HepG2 (cell line): ENCODE data around the gene ZPR1. TPM values are rescaled to one million over a fixed set of nuclear protein-coding genes. Genes with fewer than 3 reads are reported as not detected.
A peak's percentile ranks its signal among the peaks of the same experiment; 100 is the strongest.

ENCODE experiments used
- BATF2 ChIP-seq: sonication (generic); formaldehyde crosslinking; IDR thresholded peaks from 2 replicates; pipeline ENCODE4 v1.8.0; 2022; ENCODE audit warnings: mild to moderate bottlenecking, missing genetic modification reagents, moderate library complexity
- BRCA1 ChIP-seq: sonication (generic); formaldehyde crosslinking; IDR thresholded peaks from 2 replicates; pipeline ENCODE4 v1.4.0; 2020; ENCODE audit warnings: missing genetic modification reagents
- MEF2D ChIP-seq: sonication (generic); formaldehyde crosslinking; IDR thresholded peaks from 2 replicates; pipeline ENCODE4 v1.5.1; 2020; ENCODE audit warnings: mild to moderate bottlenecking, missing genetic modification reagents
- MLLT10 ChIP-seq: sonication (generic); formaldehyde crosslinking; IDR thresholded peaks from 2 replicates; pipeline ENCODE4 v1.4.0; 2020; ENCODE audit warnings: missing genetic modification reagents
- NFRKB ChIP-seq: fragments of 450-650 bp; IDR thresholded peaks from 2 replicates; pipeline ENCODE4 v1.6.1; 2017
- POLR2A ChIP-seq, 2 experiments: IDR thresholded peaks; 2 replicates each; pipeline ENCODE4 v1.6.1; 2011; ENCODE audit warnings: low read depth in 2 of 2, low read length in 2 of 2, mild to moderate bottlenecking in 1 of 2, moderate library complexity in 1 of 2; ENCODE audit not compliant: insufficient read depth in 1 of 2
- POLR2G ChIP-seq: fragments of 200-400 bp; formaldehyde crosslinking; IDR thresholded peaks from 2 replicates; pipeline ENCODE4 v1.6.1; 2018; ENCODE audit warnings: mild to moderate bottlenecking, low read depth, low read length, moderate library complexity
- PRDM10 ChIP-seq: sonication (generic); formaldehyde crosslinking; IDR thresholded peaks from 2 replicates; pipeline ENCODE4 v1.4.0; 2020; ENCODE audit warnings: low read depth, missing genetic modification reagents
- RBFOX2 ChIP-seq: fragments of 200-400 bp; formaldehyde crosslinking; IDR thresholded peaks from 2 replicates; pipeline ENCODE4 v1.6.1; 2017; ENCODE audit warnings: low read depth, mild to moderate bottlenecking, low read length
- RBM22 ChIP-seq: fragments of 200-400 bp; formaldehyde crosslinking; optimal IDR thresholded peaks from 2 replicates; pipeline ENCODE3; 2017; ENCODE audit warnings: mild to moderate bottlenecking, low read length, moderate library complexity
- ZBTB38 ChIP-seq: sonication (generic); formaldehyde crosslinking; IDR thresholded peaks from 2 replicates; pipeline ENCODE4 v1.5.1; 2020; ENCODE audit warnings: mild to moderate bottlenecking, missing genetic modification reagents
- ZNF263 ChIP-seq: sonication (generic); formaldehyde crosslinking; IDR thresholded peaks from 2 replicates; pipeline ENCODE4 v1.4.0; 2020; ENCODE audit warnings: missing genetic modification reagents
- ZNF282 ChIP-seq: fragments of 450-650 bp; IDR thresholded peaks from 2 replicates; pipeline ENCODE4 v1.6.1; 2018; ENCODE audit not compliant: partially characterized antibody
- ZNF567 ChIP-seq: sonication (generic); formaldehyde crosslinking; IDR thresholded peaks from 2 replicates; pipeline ENCODE4 v1.8.1; 2023; ENCODE audit warnings: mild to moderate bottlenecking, missing genetic modification reagents, borderline replicate concordance
- ZNF674 ChIP-seq: sonication (generic); formaldehyde crosslinking; IDR thresholded peaks from 2 replicates; pipeline ENCODE4 v1.5.0; 2020; ENCODE audit warnings: low read depth, mild to moderate bottlenecking, missing genetic modification reagents
- ZNF710 ChIP-seq: sonication (generic); formaldehyde crosslinking; IDR thresholded peaks from 2 replicates; pipeline ENCODE4 v1.5.0; 2020; ENCODE audit warnings: mild to moderate bottlenecking, missing genetic modification reagents, borderline replicate concordance
- polyA plus RNA-seq, 8 experiments: library from polyadenylated mRNA; depleted of rRNA in 3 of 8; stranded (reverse) in 7 of 8; unstranded in 1 of 8; fragments of >200 nt; fragmentation: Illumina TruSeq in 4 of 8; extraction: Trizol in 4 of 8; gene quantifications; 2 replicates each; pipeline versions ENCODE4 v1.2.1 to v1.2.3, GENCODE V29; 2011 to 2016; ENCODE audit warnings: low read depth in 4 of 8, missing spikeins in 1 of 8, mixed read lengths in 1 of 8; ENCODE audit not compliant: insufficient read depth in 1 of 8
- total RNA-seq, 5 experiments: library from RNA; depleted of rRNA; stranded (reverse); fragments of >200 nt; fragmentation: Illumina TruSeq; extraction: Trizol; gene quantifications; 2 replicates each; pipeline ENCODE4 v1.2.3, GENCODE V29; 2016; ENCODE audit warnings: low read depth in 1 of 5

The ZPR1 gene
- total and polyA plus RNA-seq, 2 of the 13 experiments (the other 11 are each of a cell fraction or from before 2014, with no cell fraction given) = 40.0 to 79.3 TPM

DNA sequence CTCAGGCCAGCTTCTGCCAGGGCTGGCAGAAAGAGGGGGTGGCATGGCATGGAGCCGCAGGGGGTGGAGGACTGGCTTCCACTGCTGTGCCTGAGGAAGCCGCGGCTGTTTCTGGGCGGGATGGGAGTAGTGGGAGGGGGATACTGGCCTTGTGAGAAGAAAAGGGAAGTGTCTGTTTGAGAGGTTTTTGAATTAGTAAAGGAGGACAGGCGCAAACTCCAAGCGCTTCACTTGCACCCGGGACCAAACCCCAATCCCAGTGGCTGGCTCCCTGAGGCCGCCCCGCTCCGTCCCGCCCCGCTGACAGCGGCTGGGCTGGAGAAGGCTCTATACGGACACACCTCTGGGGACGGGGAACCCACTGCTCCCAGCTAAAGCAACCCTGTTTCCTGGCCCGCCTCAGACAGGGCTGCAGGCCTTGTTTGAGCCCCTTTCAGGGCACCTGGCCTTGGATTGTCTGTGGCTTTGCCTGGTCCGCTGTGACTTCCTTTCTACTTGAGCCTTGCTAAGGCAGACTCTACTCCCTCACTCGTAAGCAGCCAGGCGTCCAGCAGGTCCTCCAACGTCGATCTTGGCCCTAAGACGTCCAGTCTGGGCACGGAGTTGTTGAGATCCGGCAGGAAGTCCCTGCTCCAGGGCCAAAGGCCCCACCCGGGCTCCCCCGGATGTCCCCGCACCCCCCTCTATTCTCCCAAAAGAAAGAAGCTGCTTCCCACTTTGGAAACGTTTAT is 47.4 kb upstream of the ZPR1 start (continued):
- no peak for TF ChIP-seq PRDM10 (CRISPR knock-in tag)
- no peak for TF ChIP-seq ZNF263 (CRISPR knock-in tag)
- TF ChIP-seq ZNF567 (CRISPR knock-in tag) = no peak
- TF ChIP-seq MEF2D (CRISPR knock-in tag) = no peak
- 0 out of 2 replicates have a peak, but pooled peaks have one; percentile 46 for TF ChIP-seq MLLT10 (CRISPR knock-in tag)
- TF ChIP-seq ZNF674 (CRISPR knock-in tag) = no peak
- no peak for TF ChIP-seq BRCA1 (CRISPR knock-in tag)
- peak; percentile 54; the same call in 1 of the 2 replicates for TF ChIP-seq POLR2G
- peak; percentile 68 for TF ChIP-seq RBM22
- no peak for TF ChIP-seq NFRKB
- peak in 1 of 2 experiments; percentile 50; a peak in 1 of 4 replicates for TF ChIP-seq POLR2A (IDR thresholded peaks at IDR 0.05; ENCODE audit: insufficient read depth in 1 of 2, low read depth in 2 of 2, low read length in 2 of 2)
- TF ChIP-seq ZBTB38 (CRISPR knock-in tag) = peak; percentile 78; the same call in 1 of the 2 replicates
- TF ChIP-seq ZNF710 (CRISPR knock-in tag) = no peak
- TF ChIP-seq BATF2 (CRISPR knock-in tag) = 0 out of 2 replicates have a peak, but pooled peaks have one; percentile 53
- no peak for TF ChIP-seq ZNF282
- TF ChIP-seq RBFOX2 = peak; percentile 70
